HepG2 (cell line): ENCODE data around the gene TMEM198. TPM values are rescaled to one million over a fixed set of nuclear protein-coding genes. Genes with fewer than 3 reads are reported as not detected.

Experiments used
- ATF2 ChIP-seq: sonication (generic); formaldehyde crosslinking; IDR thresholded peaks from 2 replicates; pipeline ENCODE4 v1.4.0; 2020; ENCODE audit warnings: missing genetic modification reagents
- DNMT3B ChIP-seq: conservative IDR thresholded peaks from 2 replicates; pipeline ENCODE4 v1.6.1; 2016; ENCODE audit warnings: missing biosample characterization, control low read depth
- DR1 ChIP-seq: sonication (generic); formaldehyde crosslinking; IDR thresholded peaks from 2 replicates; pipeline ENCODE4 v1.8.0; 2021; ENCODE audit warnings: mild to moderate bottlenecking, missing genetic modification reagents, inconsistent platforms
- E2F2 ChIP-seq: sonication (generic); formaldehyde crosslinking; IDR thresholded peaks from 2 replicates; pipeline ENCODE4 v1.4.0; 2020; ENCODE audit warnings: missing genetic modification reagents, borderline replicate concordance
- ELF1 ChIP-seq: sonication (generic); formaldehyde crosslinking; IDR thresholded peaks from 2 replicates; pipeline ENCODE4 v1.4.0; 2020; ENCODE audit warnings: missing genetic modification reagents
- FOSL2 ChIP-seq: sonication (generic); formaldehyde crosslinking; IDR thresholded peaks from 2 replicates; pipeline ENCODE4 v1.4.0; 2020; ENCODE audit warnings: missing genetic modification reagents
- KAT2B ChIP-seq: fragments of 150-350 bp; IDR thresholded peaks from 2 replicates; pipeline ENCODE4 v1.6.1; 2014; ENCODE audit warnings: low read depth, low read length, borderline replicate concordance
- KLF13 ChIP-seq: sonication (generic); formaldehyde crosslinking; IDR thresholded peaks from 2 replicates; pipeline ENCODE4 v1.4.0; 2020; ENCODE audit warnings: mild to moderate bottlenecking, missing genetic modification reagents
- KMT2B ChIP-seq: IDR thresholded peaks from 2 replicates; pipeline ENCODE4 v1.6.1; 2016; ENCODE audit warnings: missing genetic modification reagents, missing compliant biosample characterization
- MAF1 ChIP-seq: sonication (generic); formaldehyde crosslinking; IDR thresholded peaks from 2 replicates; pipeline ENCODE4 v1.5.0; 2020; ENCODE audit warnings: missing genetic modification reagents, borderline replicate concordance
- MYC ChIP-seq: sonication (generic); formaldehyde crosslinking; IDR thresholded peaks from 2 replicates; pipeline ENCODE4 v1.9.0; 2021; ENCODE audit warnings: missing genetic modification reagents, borderline replicate concordance
- MYNN ChIP-seq: sonication (generic); formaldehyde crosslinking; IDR thresholded peaks from 2 replicates; pipeline ENCODE4 v1.4.0; 2020; ENCODE audit warnings: mild to moderate bottlenecking, low read depth, missing genetic modification reagents
- NFE2 ChIP-seq: sonication (generic); formaldehyde crosslinking; IDR thresholded peaks from 2 replicates; pipeline ENCODE4 v1.4.0; 2020; ENCODE audit warnings: missing genetic modification reagents
- PAWR ChIP-seq: sonication (generic); formaldehyde crosslinking; IDR thresholded peaks from 2 replicates; pipeline ENCODE4 v1.4.0; 2020; ENCODE audit warnings: missing genetic modification reagents, mild to moderate bottlenecking, borderline replicate concordance
- PBX2 ChIP-seq: IDR thresholded peaks from 2 replicates; pipeline ENCODE4 v1.6.1; 2016; ENCODE audit warnings: control low read depth
- SNAPC2 ChIP-seq: sonication (generic); formaldehyde crosslinking; IDR thresholded peaks from 2 replicates; pipeline ENCODE4 v1.8.1; 2022; ENCODE audit warnings: mild to moderate bottlenecking, missing genetic modification reagents
- SRY ChIP-seq: sonication (generic); formaldehyde crosslinking; IDR thresholded peaks from 2 replicates; pipeline ENCODE4 v1.8.0; 2022; ENCODE audit warnings: mild to moderate bottlenecking, missing genetic modification reagents
- U2AF2 ChIP-seq: fragments of 200-400 bp; formaldehyde crosslinking; IDR thresholded peaks from 2 replicates; pipeline ENCODE4 v1.6.1; 2017; ENCODE audit warnings: low read depth, mild to moderate bottlenecking, low read length
- YY1 ChIP-seq: IDR thresholded peaks from 2 replicates; pipeline ENCODE4 v1.6.1; 2011; ENCODE audit warnings: low read length, low read depth, moderate library complexity, mild to moderate bottlenecking; ENCODE audit not compliant: insufficient read depth, insufficient replicate concordance
- ZC3H13 ChIP-seq: sonication (generic); formaldehyde crosslinking; IDR thresholded peaks from 2 replicates; pipeline ENCODE4 v1.8.1; 2023; ENCODE audit warnings: mild to moderate bottlenecking, missing genetic modification reagents, moderate library complexity
- ZNF331 ChIP-seq: sonication (generic); formaldehyde crosslinking; IDR thresholded peaks from 2 replicates; pipeline ENCODE4 v1.4.0; 2020; ENCODE audit warnings: missing genetic modification reagents
- ZNF33B ChIP-seq: sonication (generic); formaldehyde crosslinking; IDR thresholded peaks from 2 replicates; pipeline ENCODE4 v1.5.1; 2020; ENCODE audit warnings: mild to moderate bottlenecking, missing genetic modification reagents
- ZNF512 ChIP-seq: sonication (generic); formaldehyde crosslinking; IDR thresholded peaks from 2 replicates; pipeline ENCODE4 v1.4.0; 2020; ENCODE audit warnings: mild to moderate bottlenecking, missing genetic modification reagents
- ZNF724P ChIP-seq: sonication (generic); formaldehyde crosslinking; IDR thresholded peaks from 2 replicates; pipeline ENCODE4 v1.8.0; 2022; ENCODE audit warnings: missing genetic modification reagents, borderline replicate concordance
- ZSCAN31 ChIP-seq: sonication (generic); formaldehyde crosslinking; IDR thresholded peaks from 2 replicates; pipeline ENCODE4 v1.5.0; 2020; ENCODE audit warnings: low read depth, mild to moderate bottlenecking, missing genetic modification reagents
- polyA plus RNA-seq, 8 experiments: library from polyadenylated mRNA; depleted of rRNA in 3 of 8; stranded (reverse) in 7 of 8; unstranded in 1 of 8; fragments of >200 nt; fragmentation: Illumina TruSeq in 4 of 8; extraction: Trizol in 4 of 8; gene quantifications; 2 replicates each; pipeline versions ENCODE4 v1.2.1 to v1.2.3, GENCODE V29; 2011 to 2016; ENCODE audit warnings: low read depth in 4 of 8, missing spikeins in 1 of 8, mixed read lengths in 1 of 8; ENCODE audit not compliant: insufficient read depth in 1 of 8
- total RNA-seq, 5 experiments: library from RNA; depleted of rRNA; stranded (reverse); fragments of >200 nt; fragmentation: Illumina TruSeq; extraction: Trizol; gene quantifications; 2 replicates each; pipeline ENCODE4 v1.2.3, GENCODE V29; 2016; ENCODE audit warnings: low read depth in 1 of 5

Gene TMEM198
- total and polyA plus RNA-seq, 2 of the 13 experiments (the other 11 are each of a cell fraction or from before 2014, with no cell fraction given), result 17.3 to 23.5 TPM

- TF ChIP-seq ATF2 (CRISPR knock-in tag), result no peak
- 0 out of 2 replicates have a peak, but pooled peaks have one; percentile 38 for TF ChIP-seq KLF13
- no peak for TF ChIP-seq U2AF2
- 0 out of 2 replicates have a peak, but pooled peaks have one; percentile 40 for TF ChIP-seq PAWR (CRISPR knock-in tag)
- TF ChIP-seq FOSL2, result no peak
- no peak for TF ChIP-seq PBX2
- TF ChIP-seq E2F2 (CRISPR knock-in tag), result no peak
- no peak for TF ChIP-seq YY1
- no peak for TF ChIP-seq ZNF331
- TF ChIP-seq DR1 (CRISPR knock-in tag), result no peak
- TF ChIP-seq ZNF33B (CRISPR knock-in tag), result 0 out of 2 replicates have a peak, but pooled peaks have one; percentile 37
- no peak for TF ChIP-seq ZSCAN31 (CRISPR knock-in tag)
- TF ChIP-seq MAF1 (CRISPR knock-in tag), result no peak
- TF ChIP-seq KMT2B (CRISPR knock-in tag), result no peak
- TF ChIP-seq KAT2B, result no peak
- no peak for TF ChIP-seq NFE2 (CRISPR knock-in tag)
- no peak for TF ChIP-seq DNMT3B (CRISPR knock-in tag)
- TF ChIP-seq MYNN (CRISPR knock-in tag), result no peak
- peak; percentile 51; the same call in 1 of the 2 replicates for TF ChIP-seq SNAPC2 (CRISPR knock-in tag)
- peak; percentile 37; the same call in 1 of the 2 replicates for TF ChIP-seq ELF1 (CRISPR knock-in tag)
- 0 out of 2 replicates have a peak, but pooled peaks have one; percentile 20 for TF ChIP-seq ZNF724P
- peak; percentile 59; the same call in 1 of the 2 replicates for TF ChIP-seq ZC3H13 (CRISPR knock-in tag)
- TF ChIP-seq MYC (CRISPR knock-in tag), result no peak; the same call in 1 of the 2 replicates
- TF ChIP-seq SRY (CRISPR knock-in tag), result no peak
- no peak for TF ChIP-seq ZNF512 (CRISPR knock-in tag)
These were observed 17.6 kb downstream of the TMEM198 start (continued) for GRCh38 chr2:219561179-219562048.
